T-helper 2 cell treated with Interferon-gamma antibody and Interleukin-4, amounts not matched to agents 5 μg/mL and 100 μg/mL, for 36 hours (primary cell): Measurements from ENCODE around the gene ASTL.
"Not testable (repeated sequence)": the region's sequence is repeated elsewhere in the genome, so short reads cannot be mapped to it uniquely, and the experiment has no call there.

Source experiments
- DNase-seq: peaks from one replicate; pipeline ENCODE4 v3.0.0; 2021; ENCODE audit warnings: low spot score
- H3K27ac Mint-ChIP-seq: one replicate; pipeline ENCODE4 v1.8.0; 2021; ENCODE audit warnings: mild to moderate bottlenecking, mixed read lengths
- H3K27me3 Mint-ChIP-seq: one replicate; pipeline ENCODE4 v1.8.0; 2021; ENCODE audit warnings: low read depth, mixed read lengths
- H3K36me3 Mint-ChIP-seq: one replicate; pipeline ENCODE4 v1.8.0; 2021; ENCODE audit warnings: low read depth, mixed read lengths
- H3K4me1 Mint-ChIP-seq: one replicate; pipeline ENCODE4 v1.8.0; 2021; ENCODE audit warnings: low read depth, mixed read lengths
- H3K4me3 Mint-ChIP-seq: one replicate; pipeline ENCODE4 v1.8.0; 2022; ENCODE audit warnings: mild to moderate bottlenecking, moderate library complexity, mixed read lengths
- H3K9me3 Mint-ChIP-seq: one replicate; pipeline ENCODE4 v1.8.0; 2021; ENCODE audit warnings: mixed read lengths

ASTL gene

DNA sequence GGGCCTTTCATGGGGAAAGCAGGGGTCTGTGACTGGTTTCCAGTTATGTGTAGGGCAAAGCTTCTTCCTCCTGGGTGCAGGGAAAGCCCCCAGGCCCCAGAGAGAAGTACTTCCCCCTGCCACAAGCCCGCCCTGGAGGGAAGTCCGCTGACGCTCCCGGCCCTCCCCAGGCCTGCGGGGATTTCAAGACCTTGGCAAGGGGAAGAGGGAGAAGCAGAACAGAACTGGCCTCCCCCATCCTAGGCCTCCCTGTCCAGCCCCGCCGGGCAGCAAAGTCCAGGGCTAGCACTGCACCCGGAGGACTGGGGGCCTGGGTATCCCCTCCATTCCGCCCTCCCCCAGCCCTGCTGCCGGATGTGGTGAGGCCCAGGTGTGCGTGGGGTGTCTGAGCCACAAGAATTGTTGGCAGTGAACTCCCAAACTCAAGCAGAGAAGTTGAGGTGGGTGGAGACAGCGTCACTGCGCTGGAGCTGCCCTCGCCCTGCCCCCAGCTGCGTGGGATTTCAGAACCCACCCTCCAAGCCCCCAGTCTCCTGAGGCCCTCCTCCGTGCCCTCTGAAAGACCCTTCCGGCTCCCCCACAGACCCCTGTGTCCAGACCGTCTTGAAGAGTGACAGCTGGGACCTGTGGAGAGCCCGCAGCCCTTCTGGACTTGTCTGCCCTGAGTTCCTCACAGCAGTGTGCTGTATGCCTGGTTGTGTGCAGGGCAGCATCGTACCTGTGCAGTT is 8.0 kb upstream of the ASTL start:
- Mint-ChIP-seq H3K27me3 (no peaks in the 10 kb centered on the region), H3K9me3 (no peaks in the 10 kb centered on the region), H3K4me1 (peaks cover 62% of the 10 kb centered on the region), H3K36me3 (peaks cover 21% of the 10 kb centered on the region), H3K27ac (peak overlapping the region; percentile 95), H3K4me3 (peak overlapping the region; percentile 76)
- DNase-seq: peak; percentile 92

DNA sequence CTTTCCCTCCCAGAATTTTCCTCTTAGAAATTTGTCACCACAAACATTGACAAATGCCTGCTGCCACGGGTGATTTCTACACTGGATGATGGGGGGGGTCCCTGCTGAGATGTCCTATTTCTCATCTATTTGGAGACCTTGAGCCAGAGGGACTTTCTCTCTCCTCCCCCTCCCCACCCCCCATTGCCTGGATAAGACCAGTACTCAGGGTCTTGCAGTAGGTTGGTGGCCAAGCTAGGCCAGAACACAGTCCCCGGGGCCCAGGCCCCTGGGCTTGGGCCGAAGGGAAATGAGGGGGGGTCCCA is 7.5 kb upstream of the ASTL start:
- Mint-ChIP-seq H3K4me3 (peak overlapping the region; percentile 76), H3K27ac (peak overlapping the region; percentile 95), H3K4me1 (peaks cover 60% of the 10 kb centered on the region), H3K9me3 (no peaks in the 10 kb centered on the region), H3K36me3 (peaks cover 21% of the 10 kb centered on the region), H3K27me3 (no peaks in the 10 kb centered on the region)
- DNase-seq: no peak

DNA sequence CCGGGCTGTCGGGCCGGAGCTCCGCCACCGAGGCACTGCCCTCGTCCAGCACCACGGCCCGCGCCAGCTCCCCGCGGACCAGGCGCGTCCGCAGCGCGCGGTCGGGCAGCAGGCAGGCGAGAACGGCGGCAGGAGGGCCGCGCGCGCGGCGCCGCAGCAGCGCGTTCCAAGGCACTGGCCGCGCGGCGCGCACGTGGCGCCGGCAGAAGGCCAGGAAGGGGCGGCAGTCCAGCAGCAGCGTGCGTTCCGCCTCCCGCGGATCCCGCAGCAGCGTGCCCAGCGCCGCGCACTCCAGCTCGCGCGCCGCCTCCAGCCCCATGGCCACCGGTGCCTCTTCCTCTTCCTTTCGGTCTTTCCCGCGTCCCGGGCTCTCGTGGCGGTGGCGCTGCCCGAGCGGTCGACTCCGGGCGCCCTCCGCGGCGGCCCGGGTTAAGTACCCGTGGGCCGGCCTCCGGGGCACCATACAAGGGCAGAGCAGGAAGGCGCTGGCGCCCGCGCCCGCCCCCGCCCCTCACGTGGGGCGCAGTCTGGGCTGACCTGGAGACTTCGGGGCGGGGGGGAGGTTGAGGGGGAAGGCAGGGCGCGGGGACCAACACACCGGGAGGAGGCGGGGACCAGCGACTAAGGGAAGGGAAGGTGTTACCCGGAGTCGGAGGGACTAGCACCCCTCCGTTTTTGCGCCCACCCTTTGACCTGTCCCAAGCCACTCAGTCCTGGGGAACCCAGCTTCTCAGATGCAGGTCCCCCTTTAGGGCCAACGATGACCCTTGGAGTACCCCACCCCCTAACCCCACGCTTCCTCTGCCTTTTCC is 6.9 kb upstream of the ASTL start, which contains the start of gene DUSP2:
Gene DUSP2, minus strand, starts transcription at position 405 of the 812 bp plus-strand sequence. Its CDS starts 86 bp downstream, at position 319.
- Mint-ChIP-seq H3K9me3 (no peaks in the 10 kb centered on the region), H3K4me1 (peaks cover 57% of the 10 kb centered on the region), H3K4me3 (peak within 1 kb of the TSS; percentile 93), H3K27me3 (no peaks in the 10 kb centered on the region), H3K36me3 (peaks cover 21% of the 10 kb centered on the region), H3K27ac (peak within 1 kb of the TSS; percentile 95)
- DNase-seq: peak; percentile 96

DNA sequence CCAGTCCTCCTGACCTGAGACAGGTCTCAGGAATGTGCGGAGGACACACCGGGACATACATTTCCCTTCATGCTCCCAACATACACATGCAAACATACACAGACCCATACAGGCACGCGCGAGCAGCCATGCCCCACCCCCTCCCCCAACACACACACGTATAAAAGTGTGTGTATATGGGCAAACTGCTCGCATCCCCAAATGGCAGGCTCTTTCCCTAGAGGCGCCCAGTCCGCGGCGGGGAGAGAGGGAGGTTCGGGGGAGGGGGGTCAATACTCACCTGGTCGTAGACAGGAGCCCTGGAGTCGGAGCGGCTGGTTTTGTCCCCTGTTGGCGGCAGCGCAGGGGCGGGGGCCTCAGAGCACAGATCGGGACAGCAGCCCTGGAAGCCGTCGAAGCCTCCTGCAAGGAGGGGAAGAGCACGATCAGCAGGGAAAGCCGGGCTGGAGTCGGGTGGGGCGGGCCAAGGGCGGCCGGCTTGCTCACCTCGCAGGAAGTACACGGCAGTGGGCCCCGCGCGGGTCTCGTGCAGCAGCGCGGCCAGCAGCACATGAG is 6.3 kb upstream of the ASTL start:
- no peaks in the 10 kb centered on the region for H3K27me3 Mint-ChIP-seq
- H3K9me3 Mint-ChIP-seq: no peaks in the 10 kb centered on the region
- H3K27ac Mint-ChIP-seq: peak overlapping the region; percentile 92
- peak overlapping the region; percentile 93 for H3K4me3 Mint-ChIP-seq
- peaks cover 21% of the 10 kb centered on the region for H3K36me3 Mint-ChIP-seq
- DNase-seq: no peak
- H3K4me1 Mint-ChIP-seq: peaks cover 57% of the 10 kb centered on the region

DNA sequence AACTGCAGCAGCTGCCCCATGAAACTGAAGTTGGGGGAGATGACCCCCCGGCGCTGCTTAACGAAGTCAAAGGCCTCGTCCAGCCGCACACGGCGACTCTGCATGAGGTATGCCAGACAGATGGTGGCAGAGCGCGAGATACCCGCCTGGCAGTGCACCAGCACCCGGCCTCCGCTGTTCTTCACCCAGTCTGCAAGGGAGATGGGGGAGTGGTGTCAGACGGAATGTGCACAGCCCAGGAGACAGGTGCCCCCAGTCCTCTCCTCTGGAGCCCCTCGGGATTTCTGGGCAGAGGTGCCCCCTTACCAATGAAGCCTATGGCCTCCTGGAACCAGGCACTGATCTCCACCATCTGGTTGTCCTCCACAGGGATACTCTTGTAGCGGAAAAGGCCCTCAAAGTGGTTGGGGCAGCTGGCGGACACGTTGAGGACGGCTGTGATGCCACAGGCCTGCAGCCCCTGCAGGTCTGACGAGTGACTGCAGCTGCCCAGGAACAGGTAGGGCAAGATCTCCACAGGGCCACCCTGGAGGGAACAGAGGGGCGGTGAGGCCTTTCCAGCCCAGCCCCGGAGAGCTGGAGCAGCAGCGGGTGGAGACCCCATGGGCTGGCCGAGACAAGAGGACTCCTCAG is 5.7 kb upstream of the ASTL start:
- Mint-ChIP-seq H3K36me3 (peaks cover 21% of the 10 kb centered on the region), H3K4me3 (peak overlapping the region; percentile 93), H3K4me1 (peaks cover 54% of the 10 kb centered on the region), H3K27ac (peak overlapping the region; percentile 92), H3K27me3 (no peaks in the 10 kb centered on the region), H3K9me3 (no peaks in the 10 kb centered on the region)
- peak; percentile 45 for DNase-seq

DNA sequence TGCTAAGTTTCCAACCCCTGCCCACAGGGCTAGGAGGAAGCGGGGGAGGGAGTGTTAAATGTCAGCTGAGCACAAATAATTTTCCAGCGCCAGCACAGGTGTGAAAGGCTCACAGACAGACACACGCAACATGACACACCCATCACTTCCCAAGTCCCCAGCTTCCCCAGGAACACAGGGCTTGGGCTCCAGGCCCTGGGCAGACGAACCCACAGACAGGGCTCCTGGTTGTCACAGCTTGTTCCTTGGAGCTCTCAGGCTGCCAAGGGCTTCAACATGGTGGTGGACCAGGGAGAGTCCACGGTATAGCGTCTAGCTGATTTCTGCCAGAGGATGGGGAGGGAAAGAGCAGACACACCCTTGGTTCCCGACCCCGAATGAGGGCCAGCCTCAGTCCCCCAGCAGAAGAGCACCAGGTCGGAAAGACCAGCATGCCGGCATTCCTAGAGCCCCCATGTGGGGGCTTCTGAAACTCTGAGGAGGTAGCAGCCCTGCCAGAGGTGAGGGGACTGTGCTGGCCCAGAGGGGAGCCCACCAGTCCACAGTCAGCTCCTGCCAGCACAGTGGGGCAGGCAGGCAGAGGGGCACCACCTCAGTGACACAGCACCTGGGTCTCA is 5.0 kb upstream of the ASTL start:
- H3K4me3 Mint-ChIP-seq: peak overlapping the region; percentile 93
- peaks cover 48% of the 10 kb centered on the region for H3K4me1 Mint-ChIP-seq
- no peaks in the 10 kb centered on the region for H3K9me3 Mint-ChIP-seq
- H3K36me3 Mint-ChIP-seq: peaks cover 21% of the 10 kb centered on the region
- H3K27me3 Mint-ChIP-seq: no peaks in the 10 kb centered on the region
- peak overlapping the region; percentile 92 for H3K27ac Mint-ChIP-seq
- DNase-seq: no peak

DNA sequence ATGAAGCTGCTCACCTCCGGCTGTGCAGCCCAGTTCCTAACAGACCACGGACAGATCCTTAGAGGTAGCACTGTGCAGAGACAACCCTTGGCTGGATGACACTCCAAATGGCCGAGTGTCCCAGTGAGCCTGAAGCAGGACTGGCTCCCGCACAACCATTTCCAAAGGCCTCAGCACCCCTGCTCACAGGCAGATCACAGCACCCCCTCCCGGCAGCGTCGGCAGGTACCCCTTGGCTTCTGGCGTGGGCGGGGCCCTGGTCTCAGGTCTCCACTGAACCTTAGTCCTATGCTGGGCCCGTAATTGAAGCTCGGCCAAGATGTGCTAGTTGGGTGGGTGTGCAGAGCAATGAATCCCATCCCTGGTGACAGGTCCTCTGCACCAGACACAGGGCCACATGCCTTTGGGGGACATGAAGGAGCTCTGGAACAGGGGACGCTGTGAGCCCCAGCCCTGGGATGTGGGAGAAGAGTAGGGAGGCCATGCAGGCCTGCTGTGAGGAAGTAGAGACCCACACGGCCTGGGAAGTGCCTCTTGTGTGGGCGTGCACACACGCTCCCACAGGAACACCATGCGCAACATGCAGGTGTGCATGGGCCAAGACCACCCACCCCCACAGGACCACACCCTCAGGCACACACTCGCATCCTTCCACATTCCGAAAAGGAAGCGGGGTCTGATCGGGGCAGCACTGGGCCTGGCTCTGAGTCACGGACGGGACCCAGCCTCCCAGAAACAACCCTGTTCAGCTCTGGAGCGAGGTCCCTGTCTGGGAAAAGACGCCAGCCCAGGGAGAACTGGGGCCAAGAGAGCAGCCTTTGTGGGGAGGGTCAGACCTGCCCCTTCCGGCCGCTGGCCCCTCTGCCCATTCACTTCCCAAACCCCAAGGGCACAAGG is 4.2 kb upstream of the ASTL start:
- peaks cover 39% of the 10 kb centered on the region for H3K4me1 Mint-ChIP-seq
- DNase-seq: peak; percentile 63

DNA sequence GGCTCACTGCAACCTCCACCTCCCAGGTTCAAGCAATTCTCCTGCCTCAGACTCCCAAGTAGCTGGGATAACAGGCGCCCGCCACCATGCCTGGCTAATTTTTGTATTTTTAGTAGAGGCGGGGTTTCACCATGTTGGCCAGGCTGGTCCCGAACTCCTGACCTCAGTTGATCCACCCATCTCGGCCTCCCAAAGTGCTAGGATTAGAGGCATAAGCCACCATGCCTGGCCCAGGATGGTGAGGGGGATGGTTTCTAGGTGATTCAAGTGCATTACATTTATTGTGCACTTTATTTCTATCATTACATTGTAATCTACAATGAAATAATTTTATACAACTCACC is 3.3 kb upstream of the ASTL start:
- not testable (repeated sequence) for DNase-seq, H3K9me3 Mint-ChIP-seq, H3K27ac Mint-ChIP-seq, H3K4me3 Mint-ChIP-seq, H3K27me3 Mint-ChIP-seq
- H3K36me3 Mint-ChIP-seq: peaks cover 21% of the 10 kb centered on the region
- peaks cover 31% of the 10 kb centered on the region for H3K4me1 Mint-ChIP-seq

More for the DNA sequence above, 4.2 kb upstream of the ASTL start:
- no peaks in the 10 kb centered on the region for H3K9me3 Mint-ChIP-seq
- H3K27me3 Mint-ChIP-seq: no peaks in the 10 kb centered on the region
- peak overlapping the region; percentile 49 for H3K4me3 Mint-ChIP-seq
- peaks cover 21% of the 10 kb centered on the region for H3K36me3 Mint-ChIP-seq
- peak overlapping the region; percentile 47 for H3K27ac Mint-ChIP-seq

DNA sequence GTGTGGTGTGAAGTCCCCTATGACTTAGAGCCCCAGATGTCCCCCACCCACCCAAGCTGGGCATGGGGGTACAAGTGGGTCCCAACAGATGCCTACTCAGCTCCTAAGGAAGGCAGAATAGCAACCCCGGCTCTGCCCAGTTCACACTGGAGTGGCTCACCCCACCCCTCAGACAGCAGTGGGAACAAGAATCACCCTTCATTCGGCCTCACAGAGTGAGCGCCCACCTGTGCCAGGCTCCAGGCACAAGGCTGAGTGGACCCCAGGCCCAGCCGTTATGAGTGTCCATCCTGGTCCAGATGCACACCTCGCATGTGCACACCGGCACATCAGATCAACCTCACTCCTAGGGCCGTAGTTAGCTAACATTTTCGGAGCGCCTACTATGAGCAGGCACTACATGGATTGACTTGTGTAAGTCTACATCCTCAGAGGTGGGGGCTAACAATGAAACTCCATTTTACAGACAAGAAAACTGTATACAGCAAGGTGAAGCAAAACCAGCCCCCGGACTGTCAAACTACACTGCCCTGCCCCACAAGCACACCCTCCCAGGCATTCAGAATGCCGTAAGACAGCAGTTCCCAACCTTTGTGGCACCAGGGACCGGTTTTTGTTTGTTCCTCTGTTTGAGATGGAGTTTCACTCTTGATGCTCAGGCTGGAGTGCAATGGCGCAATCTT is 2.8 kb upstream of the ASTL start:
- H3K4me1 Mint-ChIP-seq: peaks cover 26% of the 10 kb centered on the region

DNA sequence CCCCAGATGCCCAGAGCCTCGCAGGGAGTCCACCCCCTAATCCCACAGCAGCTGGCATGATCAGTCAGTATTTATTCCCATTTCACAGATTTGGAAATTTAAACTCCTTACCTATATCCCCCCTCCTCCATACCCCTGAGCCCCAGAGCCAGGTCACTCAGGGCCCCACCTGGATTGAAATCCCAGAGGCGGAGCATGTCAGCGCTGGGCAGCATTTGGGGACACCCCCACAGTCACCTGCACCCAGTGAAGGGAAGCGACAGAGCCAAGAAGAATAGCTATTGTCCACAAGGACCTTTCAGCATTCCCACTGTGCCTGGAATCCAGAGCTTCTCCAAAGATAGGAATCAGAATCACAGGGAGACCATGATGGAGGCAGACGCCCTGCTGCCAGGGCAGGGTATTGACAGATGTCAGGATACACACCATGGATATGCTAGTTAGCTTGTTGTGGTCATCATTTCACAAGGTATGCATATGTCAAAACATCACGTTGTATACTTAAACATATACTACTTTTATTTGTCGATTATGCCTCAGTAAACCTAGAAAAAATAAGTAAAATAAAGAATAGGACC is 968 bp upstream of the ASTL start:
- Mint-ChIP-seq H3K27ac (no peak overlapping the region), H3K9me3 (no peaks in the 10 kb centered on the region), H3K4me3 (no peak overlapping the region), H3K36me3 (peaks cover 19% of the 10 kb centered on the region), H3K4me1 (peaks cover 17% of the 10 kb centered on the region), H3K27me3 (no peaks in the 10 kb centered on the region)
- no peak for DNase-seq

More for the DNA sequence above, 2.8 kb upstream of the ASTL start:
- H3K27me3 Mint-ChIP-seq: no peaks in the 10 kb centered on the region
- no peak for DNase-seq
- H3K9me3 Mint-ChIP-seq: no peaks in the 10 kb centered on the region
- H3K4me3 Mint-ChIP-seq: no peak overlapping the region
- H3K36me3 Mint-ChIP-seq: peaks cover 21% of the 10 kb centered on the region
- no peak overlapping the region for H3K27ac Mint-ChIP-seq

DNA sequence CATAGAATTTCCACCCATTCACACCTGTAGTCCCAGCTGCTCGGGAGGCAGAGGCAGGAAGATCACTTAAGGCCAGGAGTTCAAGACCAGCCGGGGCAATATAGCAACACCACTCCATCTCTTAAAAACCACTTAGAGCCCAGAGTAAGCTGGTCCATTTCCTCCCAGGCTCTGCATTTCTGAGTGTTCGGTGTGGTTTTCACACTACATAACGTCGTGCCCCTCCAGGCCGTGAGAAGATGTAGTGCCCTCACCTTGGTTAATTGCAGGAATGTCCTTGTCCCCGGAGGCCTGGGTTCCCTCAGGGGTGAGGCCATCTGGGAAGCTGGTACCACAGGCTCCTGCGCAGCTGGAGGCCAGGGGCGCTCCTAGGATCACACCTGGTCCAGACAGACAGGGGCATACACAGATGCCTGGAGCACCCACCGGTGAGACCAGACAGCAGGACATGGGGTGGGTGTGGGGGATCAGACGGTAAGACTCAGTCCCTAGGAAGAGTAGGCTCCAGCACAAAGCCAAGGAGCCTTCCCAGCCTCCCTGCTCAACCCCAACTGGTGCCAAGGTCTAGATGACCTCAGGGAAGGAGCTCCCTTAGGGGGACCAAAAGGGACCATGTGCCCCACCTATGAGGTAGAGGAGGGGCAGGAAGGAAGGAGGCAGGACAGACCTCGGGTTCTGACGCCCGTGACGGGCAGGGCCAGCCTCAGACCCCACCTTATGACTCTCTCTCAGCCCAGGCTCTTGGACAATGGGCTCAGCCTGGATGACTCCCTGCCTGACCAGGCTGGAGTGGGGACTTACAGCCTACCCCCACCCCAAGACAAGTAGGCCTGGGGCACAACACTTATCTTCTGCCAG is 752 bp downstream of the ASTL start:
- Mint-ChIP-seq H3K36me3 (peaks cover 8% of the 10 kb centered on the region), H3K9me3 (no peaks in the 10 kb centered on the region), H3K27me3 (no peaks in the 10 kb centered on the region), H3K4me3 (no peak overlapping the region), H3K27ac (no peak overlapping the region), H3K4me1 (peaks cover 7% of the 10 kb centered on the region)
- no peak for DNase-seq
